HCT116 (cell line): Measurements from ENCODE around the gene NMNAT3.

Experiments used
- CEBPB ChIP-seq: IDR thresholded peaks from 2 replicates; pipeline ENCODE4 v1.6.1; 2012; ENCODE audit warnings: low read depth
- CTCF ChIP-seq, 3 experiments: fragments of 200-600 bp in 1 of 3; sonication (generic) in 1 of 3; IDR thresholded peaks in 2 of 3; conservative IDR thresholded peaks in 1 of 3; 2 replicates each; pipeline ENCODE4 v1.5.1; 2012 to 2017; ENCODE audit warnings: low read depth in 2 of 3, low read length in 2 of 3, antibody characterized with exemption in 1 of 3, borderline replicate concordance in 1 of 3, control low read depth in 1 of 3, mild to moderate bottlenecking in 1 of 3, mixed read lengths in 1 of 3, mixed run types in 1 of 3, moderate library complexity in 1 of 3; ENCODE audit not compliant: insufficient read depth in 1 of 3
- EGR1 ChIP-seq: IDR thresholded peaks from 2 replicates; pipeline ENCODE4 v1.6.1; 2012; ENCODE audit warnings: low read depth
- EZH2 ChIP-seq: fragments of 200-600 bp; sonication (generic); IDR thresholded peaks from 2 replicates; pipeline ENCODE4 v1.6.1; 2017; ENCODE audit warnings: antibody characterized with exemption, mixed run types
- POLR2A ChIP-seq: IDR thresholded peaks from 2 replicates; pipeline ENCODE4 v1.7.0; 2011; ENCODE audit warnings: borderline replicate concordance; ENCODE audit not compliant: insufficient read depth, insufficient read length; ENCODE audit errors: extremely low read depth
- POLR2AphosphoS5 ChIP-seq: IDR thresholded peaks from 2 replicates; pipeline ENCODE4 v1.6.1; 2011; ENCODE audit warnings: mild to moderate bottlenecking, low read depth, low read length, moderate library complexity
- RAD21 ChIP-seq: IDR thresholded peaks from 2 replicates; pipeline ENCODE4 v1.6.1; 2012; ENCODE audit warnings: low read depth, mild to moderate bottlenecking
- SP1 ChIP-seq: IDR thresholded peaks from 2 replicates; pipeline ENCODE4 v1.6.1; 2012; ENCODE audit warnings: low read depth
- YY1 ChIP-seq: IDR thresholded peaks from 2 replicates; pipeline ENCODE4 v1.6.1; 2011; ENCODE audit warnings: low read length, low read depth, moderate library complexity, mild to moderate bottlenecking; ENCODE audit not compliant: insufficient replicate concordance; ENCODE audit errors: extremely low read depth

- TF ChIP-seq RAD21 (no peak), CTCF (IDR thresholded peaks at IDR 0.05 in 2 of 3, conservative IDR thresholded peaks at IDR 0.05 in 1 of 3; ENCODE audit: borderline replicate concordance in 1 of 3, insufficient read depth in 1 of 3, low read depth in 2 of 3, low read length in 2 of 3) (no peak), CEBPB (no peak), POLR2A (no peak), EZH2 (no peak), EGR1 (no peak), POLR2AphosphoS5 (no peak), YY1 (no peak), SP1 (no peak)
Observed at GRCh38 chr3:139705631-139706030, 27.9 kb upstream of the NMNAT3 start.
